ENCODE results near the gene NUP98. TPM values are rescaled to one million over a fixed set of nuclear protein-coding genes. Genes with fewer than 3 reads are reported as not detected.

NUP98 gene
- total and polyA plus RNA-seq, 4 donors: 10.9 to 75.0 (median 43.9) TPM

GRCh38 chr11:3700410-3700809 lies 96.9 kb downstream of the NUP98 start:
- no peaks in the 10 kb centered on the region for H3K9me3 ChIP-seq (ENCODE audit: control insufficient read depth in 4 of 4, low read length in 3 of 4)
- no peak overlapping the region for H3K27ac ChIP-seq (ENCODE audit: low read depth in 1 of 2, low read length in 2 of 2)
- no peak overlapping the region for H3K9ac ChIP-seq (ENCODE audit: low read depth in 1 of 2, low read length in 2 of 2)
- H3K27me3 ChIP-seq (ENCODE audit: control insufficient read depth in 4 of 4, insufficient read depth in 4 of 4, low read length in 3 of 4): no peaks in the 10 kb centered on the region
- TF ChIP-seq JUND (IDR thresholded peaks at IDR 0.05) (no peak), RAD21 (IDR thresholded peaks at IDR 0.05) (no peak), REST (IDR thresholded peaks at IDR 0.05) (no peak), ATF3 (IDR thresholded peaks at IDR 0.05) (no peak), TAF1 (conservative IDR thresholded peaks at IDR 0.05) (no peak), HNF4A (conservative IDR thresholded peaks at IDR 0.05) (no peak), MAX (IDR thresholded peaks at IDR 0.05) (no peak), FOXA1 (IDR thresholded peaks at IDR 0.05) (no peak), GABPA (IDR thresholded peaks at IDR 0.05 in 1 of 2, conservative IDR thresholded peaks at IDR 0.05 in 1 of 2) (no peak), FOXA2 (IDR thresholded peaks at IDR 0.05) (no peak), RXRA (IDR thresholded peaks at IDR 0.05) (no peak), EGR1 (IDR thresholded peaks at IDR 0.05; ENCODE audit: low read depth in 2 of 2) (no peak), HNF4G (IDR thresholded peaks at IDR 0.05) (no peak), CTCF (IDR thresholded peaks at IDR 0.05; ENCODE audit: low read depth, low read length, missing input control) (no peak), YY1 (IDR thresholded peaks at IDR 0.05) (no peak)
- 88% methylated on average over 2 of the region's 2 CpGs for WGBS
- H3K4me3 ChIP-seq (ENCODE audit: low read depth in 1 of 3, low read length in 3 of 3): no peak overlapping the region
- DNase-seq (ENCODE audit: low spot score): no peak
- peaks cover 4 to 77% (median 58%) of the 10 kb centered on the region in 4 donors for H3K36me3 ChIP-seq (ENCODE audit: control insufficient read depth in 4 of 4, insufficient read depth in 3 of 4, low read depth in 1 of 4, low read length in 3 of 4)
- no peaks in the 10 kb centered on the region for H3K4me1 ChIP-seq (ENCODE audit: control insufficient read depth in 4 of 4, insufficient read depth in 4 of 4, low read length in 3 of 4)

- peaks cover 12 to 64% (median 45%) of the 10 kb centered on the region in 4 donors for H3K36me3 ChIP-seq (ENCODE audit: control insufficient read depth in 4 of 4, insufficient read depth in 3 of 4, low read depth in 1 of 4, low read length in 3 of 4)
- TF ChIP-seq NR2F2 (IDR thresholded peaks at IDR 0.05) (no peak), YY1 (IDR thresholded peaks at IDR 0.05) (no peak), EGR1 (IDR thresholded peaks at IDR 0.05; ENCODE audit: low read depth in 2 of 2) (no peak), FOXA1 (IDR thresholded peaks at IDR 0.05) (no peak), MAX (IDR thresholded peaks at IDR 0.05) (no peak), GABPA (IDR thresholded peaks at IDR 0.05 in 1 of 2, conservative IDR thresholded peaks at IDR 0.05 in 1 of 2) (no peak), HNF4G (IDR thresholded peaks at IDR 0.05) (no peak), TAF1 (conservative IDR thresholded peaks at IDR 0.05) (no peak), RXRA (IDR thresholded peaks at IDR 0.05) (no peak), ZBTB33 (IDR thresholded peaks at IDR 0.05) (no peak)
- H3K9ac ChIP-seq (ENCODE audit: low read depth in 1 of 2, low read length in 2 of 2): no peak overlapping the region
- no peak overlapping the region for H3K4me3 ChIP-seq (ENCODE audit: low read depth in 1 of 3, low read length in 3 of 3)
- DNase-seq (ENCODE audit: low spot score): no peak
- WGBS: 95% methylated on average over 4 of the region's 4 CpGs
- H3K27ac ChIP-seq (ENCODE audit: low read depth in 1 of 2, low read length in 2 of 2): no peak overlapping the region
- peaks cover 0 to 5% (median 0%) of the 10 kb centered on the region in 4 donors for H3K4me1 ChIP-seq (ENCODE audit: control insufficient read depth in 4 of 4, insufficient read depth in 4 of 4, low read length in 3 of 4)
- no peaks in the 10 kb centered on the region for H3K9me3 ChIP-seq (ENCODE audit: control insufficient read depth in 4 of 4, low read length in 3 of 4)
- no peaks in the 10 kb centered on the region for H3K27me3 ChIP-seq (ENCODE audit: control insufficient read depth in 4 of 4, insufficient read depth in 4 of 4, low read length in 3 of 4)
Measured at GRCh38 chr11:3686751-3687150, 110.6 kb downstream of the NUP98 start.
